GM13977 (cell line): ENCODE data around the gene ACACA.

Source experiments
- DNase-seq: peaks from one replicate; pipeline ENCODE4 v3.0.0; 2012; ENCODE audit warnings: low spot score
- CTCF ChIP-seq: IDR thresholded peaks from 2 replicates; pipeline ENCODE4 v1.5.1; 2012; ENCODE audit warnings: mild to moderate bottlenecking, control low read depth; ENCODE audit not compliant: insufficient read depth; ENCODE audit errors: extremely low read depth, missing control alignments
- in situ Hi-C: fragments of 300-500 bp; cut with MboI; formaldehyde crosslinking; loops from one replicate; pipeline ENCODE4 v1.12.0; 2022; ENCODE audit warnings: low sequenced_read_pairs, low pct_unique_long_range_greater_than_20kb, mixed read lengths, inconsistent platforms; ENCODE audit not compliant: unreplicated experiment

Gene ACACA

GRCh38 chr17:37174205-37174604, 232.4 kb downstream of the ACACA start:
- DNase-seq, result no peak
- in situ Hi-C loops, result no loop called here
- TF ChIP-seq CTCF, result no peak

- TF ChIP-seq CTCF, result no peak
- DNase-seq, result no peak
- in situ Hi-C loops, result no loop called here
Observed at GRCh38 chr17:37170881-37171425, 235.7 kb downstream of the ACACA start.

- TF ChIP-seq CTCF, result no peak
- no peak for DNase-seq
- in situ Hi-C loops, result no loop called here
Observed at GRCh38 chr17:37168731-37169353, 237.8 kb downstream of the ACACA start.

- in situ Hi-C loops, result no loop called here
- no peak for DNase-seq
- no peak for TF ChIP-seq CTCF
Observed at GRCh38 chr17:37167756-37168155, 238.9 kb downstream of the ACACA start.

GRCh38 chr17:37164057-37164456, 242.6 kb downstream of the ACACA start:
- DNase-seq, result no peak
- TF ChIP-seq CTCF, result no peak
- in situ Hi-C loops, result no loop called here

GRCh38 chr17:37162800-37163199, 243.8 kb downstream of the ACACA start:
- in situ Hi-C loops, result no loop called here
- TF ChIP-seq CTCF, result no peak
- DNase-seq, result no peak
